Activated CD4-positive, CD25-positive, alpha-beta regulatory T cell (primary cell): ENCODE measurements around the gene CSAD.

Experiments used
- DNase-seq, 4 experiments: peaks; one replicate each; lab custom pipeline; 2025; lab: John Stamatoyannopoulos, UW

Gene CSAD, protein sequence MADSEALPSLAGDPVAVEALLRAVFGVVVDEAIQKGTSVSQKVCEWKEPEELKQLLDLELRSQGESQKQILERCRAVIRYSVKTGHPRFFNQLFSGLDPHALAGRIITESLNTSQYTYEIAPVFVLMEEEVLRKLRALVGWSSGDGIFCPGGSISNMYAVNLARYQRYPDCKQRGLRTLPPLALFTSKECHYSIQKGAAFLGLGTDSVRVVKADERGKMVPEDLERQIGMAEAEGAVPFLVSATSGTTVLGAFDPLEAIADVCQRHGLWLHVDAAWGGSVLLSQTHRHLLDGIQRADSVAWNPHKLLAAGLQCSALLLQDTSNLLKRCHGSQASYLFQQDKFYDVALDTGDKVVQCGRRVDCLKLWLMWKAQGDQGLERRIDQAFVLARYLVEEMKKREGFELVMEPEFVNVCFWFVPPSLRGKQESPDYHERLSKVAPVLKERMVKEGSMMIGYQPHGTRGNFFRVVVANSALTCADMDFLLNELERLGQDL

DNA sequence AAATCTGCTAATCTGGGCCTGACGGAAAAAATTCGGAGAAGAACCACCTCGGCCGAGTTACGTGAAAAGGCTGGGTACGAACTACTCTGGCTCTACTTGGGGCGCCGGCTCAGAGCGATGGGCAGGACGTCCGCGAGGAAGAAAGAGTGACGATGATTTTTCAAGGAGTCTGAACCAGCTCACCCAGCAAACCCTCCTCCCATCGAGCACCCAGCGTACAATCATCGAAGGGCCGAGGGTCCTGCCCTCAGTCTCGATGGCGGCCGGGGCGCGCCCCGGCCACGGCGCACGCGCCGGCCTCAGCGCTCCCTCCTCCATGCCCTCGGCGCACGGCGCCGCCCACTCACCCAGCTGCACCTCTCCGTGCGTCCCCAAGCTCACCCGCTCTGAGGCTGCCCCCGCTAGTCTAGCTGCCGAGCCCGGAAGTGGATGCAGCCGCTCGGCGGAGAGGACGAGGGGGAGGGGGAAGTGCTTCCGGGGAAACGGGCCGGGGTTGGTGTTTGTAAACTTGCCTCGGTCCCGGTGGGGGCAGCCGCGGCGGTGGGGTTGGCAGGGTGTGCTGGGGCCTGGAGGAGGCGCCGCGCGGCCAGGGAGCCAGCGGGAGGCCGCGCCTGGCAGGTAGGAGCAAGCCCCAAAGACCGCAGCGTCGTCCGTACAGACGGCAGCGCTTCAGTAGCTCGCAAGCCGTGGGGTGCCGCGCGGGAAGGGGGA lies at the start of gene CSAD, which contains the start of gene ZNF740:
Gene CSAD (minus strand): TSS at position 706 of the 711 bp plus-strand sequence. CDS start 7,455 bp downstream, outside the sequence.
Gene ZNF740 (plus strand): TSS at position 503 of the 711 bp plus-strand sequence. CDS start 1,262 bp downstream, outside the sequence.
- DNase-seq, result peak; percentile 92 to 97 (median 96)

- no peak for DNase-seq
Observed at GRCh38 chr12:53230108-53230845, 49.6 kb upstream of the CSAD start.

GRCh38 chr12:53229454-53229853 lies 48.7 kb upstream of the CSAD start:
- DNase-seq, result no peak

DNA sequence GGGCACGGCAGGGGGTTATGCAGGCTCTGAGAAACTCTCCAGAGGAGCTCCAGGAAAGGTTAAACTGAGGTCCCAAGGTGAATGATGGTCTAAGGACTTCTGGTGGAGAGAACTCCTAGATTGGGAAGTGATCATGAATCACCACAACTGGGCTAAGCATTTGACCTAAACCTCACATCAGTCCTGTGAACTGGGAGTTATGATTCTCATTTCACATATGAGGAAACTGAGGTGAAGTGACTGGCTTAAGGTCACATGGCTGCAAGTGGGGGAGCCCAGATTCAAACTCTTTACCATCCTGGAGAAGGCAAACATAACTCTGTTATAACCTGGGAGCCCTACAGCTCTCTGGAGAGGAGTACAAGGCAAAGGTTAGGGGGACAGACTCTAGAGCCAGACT lies 47.1 kb upstream of the CSAD start:
- no peak for DNase-seq

DNA sequence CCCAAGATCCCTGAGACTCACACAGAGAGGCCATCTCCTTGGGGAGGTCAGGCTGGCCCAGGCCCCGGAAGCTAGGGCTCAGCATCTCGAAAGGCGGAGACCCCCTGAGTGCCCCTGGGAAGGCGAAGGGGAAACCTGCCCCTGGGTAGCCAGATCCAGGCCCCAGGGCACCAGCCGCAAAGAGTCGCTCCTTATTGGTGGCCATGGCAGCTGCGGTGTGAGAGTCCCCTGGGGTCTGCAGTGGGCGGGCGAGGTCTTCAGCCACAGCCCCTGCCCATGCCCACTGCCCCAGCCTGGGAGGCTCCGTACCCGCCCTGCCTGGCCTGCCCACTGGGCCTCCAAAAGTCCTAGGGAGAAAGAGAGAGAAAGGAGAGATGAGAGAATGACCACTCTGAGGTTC lies 46.6 kb upstream of the CSAD start:
- DNase-seq, result no peak

GRCh38 chr12:53226815-53227214 lies 46.1 kb upstream of the CSAD start:
- no peak for DNase-seq

DNA sequence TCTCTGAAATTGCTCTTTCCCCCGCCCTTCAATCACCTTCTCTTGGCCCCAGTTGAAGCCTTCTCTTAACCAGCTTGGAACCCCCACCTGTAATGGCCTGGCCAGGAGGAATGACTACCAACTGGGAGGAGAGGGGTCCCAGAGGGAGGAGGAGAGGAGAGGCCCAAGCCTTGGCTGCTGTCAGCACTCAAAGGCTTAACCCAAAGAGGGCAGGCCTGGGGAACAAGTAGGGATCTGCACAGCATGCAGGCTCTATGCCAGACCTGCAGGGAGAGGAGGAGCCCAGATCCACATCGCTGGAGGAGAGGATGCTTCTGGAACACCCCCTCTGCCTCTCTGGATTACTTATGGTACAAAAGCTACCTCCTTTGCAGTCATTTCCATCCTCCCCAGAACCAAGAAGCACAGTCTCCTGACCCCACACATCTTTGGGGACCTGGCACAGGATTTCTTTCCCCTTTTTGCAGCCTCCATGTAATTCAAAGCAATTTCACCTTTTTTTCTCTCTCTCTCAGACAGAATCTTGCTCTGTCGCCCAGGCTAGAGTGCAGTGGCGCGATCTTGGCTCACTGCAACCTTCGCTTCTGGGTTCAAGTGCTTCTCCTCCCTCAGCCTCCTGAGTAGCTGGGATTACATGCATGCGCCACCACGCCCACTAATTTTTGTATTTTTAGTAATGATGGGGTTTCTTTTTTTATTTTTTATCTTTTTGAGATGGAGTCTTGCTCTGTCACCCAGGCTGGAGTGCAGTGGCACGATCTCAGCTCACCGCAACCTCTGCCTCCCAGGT lies 45.1 kb upstream of the CSAD start:
- no peak for DNase-seq

DNA sequence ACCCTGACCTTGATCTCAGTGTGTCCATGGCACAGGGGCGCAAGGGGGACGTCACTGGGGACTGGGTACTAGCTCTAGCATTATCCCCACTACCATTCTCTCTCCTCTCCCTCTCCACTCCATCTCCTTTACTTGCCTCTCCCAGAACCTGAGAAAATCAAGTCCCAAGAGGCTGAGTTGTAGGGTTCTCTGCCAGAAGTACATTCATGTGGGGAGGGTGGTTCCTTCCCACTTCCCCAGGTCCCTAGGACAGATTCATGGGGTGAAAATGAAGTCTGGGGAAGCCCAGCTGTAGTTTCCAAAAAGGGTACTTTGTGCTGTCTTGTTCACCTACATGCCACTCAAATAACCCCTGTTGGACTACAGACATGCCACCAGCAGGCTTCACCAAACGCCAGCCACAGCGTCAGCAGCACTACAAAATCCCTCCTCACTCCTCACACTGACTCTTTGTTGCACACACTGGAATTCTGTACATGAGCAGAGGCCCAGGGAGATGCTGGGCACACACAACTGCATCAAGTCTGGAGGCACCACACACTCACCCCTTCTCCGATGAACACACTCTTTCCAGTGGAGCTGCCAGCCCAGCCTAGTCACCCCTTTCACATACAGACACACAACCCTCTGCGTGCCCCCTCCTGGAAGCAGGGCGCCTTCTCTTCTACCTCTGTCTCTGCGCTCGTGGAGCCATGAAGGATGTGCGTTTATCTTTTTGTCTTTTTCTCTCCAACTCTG lies 44.3 kb upstream of the CSAD start:
- no peak for DNase-seq

DNA sequence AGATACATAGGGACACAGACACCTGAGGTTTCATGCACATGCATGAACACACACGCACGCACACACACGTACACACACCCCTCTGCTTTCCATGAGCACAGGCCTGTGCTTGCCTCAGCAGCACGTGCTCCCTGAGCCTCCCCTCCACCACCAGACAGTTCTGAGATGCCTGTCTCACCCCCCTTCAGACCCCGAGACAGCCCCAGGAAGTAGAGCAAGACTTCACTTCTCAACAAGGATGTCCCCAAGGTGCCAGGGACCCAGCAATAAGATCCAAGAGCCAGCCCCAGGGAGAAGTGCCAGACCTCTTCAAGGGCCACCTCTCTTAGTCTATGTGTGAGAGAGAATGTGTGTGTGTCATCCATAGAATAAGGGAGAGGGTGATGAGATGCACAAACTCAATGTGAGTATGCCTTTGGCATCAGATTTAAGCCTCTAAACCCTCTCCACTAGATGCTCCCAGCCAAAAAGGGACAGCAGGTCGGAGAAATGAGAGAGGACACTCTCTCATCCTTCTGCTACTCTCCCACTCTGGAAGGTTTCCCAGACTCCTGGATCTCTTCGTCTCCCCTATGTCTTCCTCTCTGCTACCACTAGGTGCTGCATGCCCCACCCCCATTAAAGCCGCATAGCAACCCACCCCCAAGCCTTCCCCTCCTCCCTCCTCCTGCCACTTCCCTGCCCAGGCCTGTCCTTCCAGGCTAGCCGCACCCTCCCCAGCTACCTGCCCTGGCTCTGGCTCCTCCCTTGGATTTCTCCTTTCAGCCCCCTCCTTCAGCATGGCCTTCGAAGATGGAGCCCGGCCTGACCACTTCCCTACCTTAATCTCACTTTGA lies 43.6 kb upstream of the CSAD start:
- DNase-seq, result no peak

GRCh38 chr12:53223389-53224060 lies 42.8 kb upstream of the CSAD start:
- no peak for DNase-seq

DNA sequence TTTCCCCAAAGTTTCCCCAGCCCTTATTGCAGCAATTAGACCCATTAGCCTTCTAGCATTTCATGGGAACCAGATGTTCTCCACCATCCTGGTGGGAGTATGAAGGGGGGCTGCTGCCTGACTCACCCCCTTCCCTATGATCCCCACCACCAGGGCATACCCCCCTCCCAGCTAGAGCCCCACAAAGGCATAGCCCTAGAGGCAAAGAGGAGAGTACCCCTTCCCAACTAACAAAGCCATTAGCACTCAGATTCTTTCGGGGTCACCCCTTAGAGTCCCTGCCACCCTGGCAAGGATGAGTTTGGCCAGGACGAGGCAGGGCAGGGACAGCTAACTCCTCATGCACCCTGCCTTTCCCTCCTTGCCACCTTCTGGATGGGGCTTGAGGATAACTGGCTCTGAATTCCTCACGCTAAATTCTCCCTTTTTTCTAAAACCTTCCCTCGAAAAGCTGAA lies 42.1 kb upstream of the CSAD start:
- DNase-seq, result no peak

DNA sequence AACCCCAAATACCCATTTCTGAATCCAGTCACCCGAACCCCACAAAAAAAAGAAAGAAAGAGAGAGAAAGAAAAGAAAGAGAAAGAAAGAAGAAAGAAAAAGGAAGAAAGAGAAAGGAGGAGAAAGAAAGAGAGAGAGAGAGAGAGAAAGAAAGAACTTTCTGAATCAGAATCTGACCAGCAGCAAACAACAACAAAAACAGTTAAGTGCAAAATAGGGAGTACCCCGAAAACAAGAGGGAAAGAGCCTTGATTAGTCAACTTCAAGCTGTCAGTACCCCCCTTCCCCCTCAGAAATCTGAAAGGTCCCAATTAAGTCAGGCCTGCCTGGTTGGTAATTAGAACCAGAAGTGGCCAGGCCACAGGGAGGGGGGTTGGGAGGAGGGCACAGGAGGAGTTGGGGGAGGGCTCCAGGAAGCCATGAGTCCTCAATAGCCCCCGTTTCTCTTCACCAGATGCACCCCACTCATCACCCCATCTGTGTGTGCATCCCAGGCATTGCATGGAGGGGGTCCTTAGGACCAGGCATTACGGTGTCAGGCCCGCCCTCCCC lies 41.5 kb upstream of the CSAD start:
- DNase-seq, result no peak

DNA sequence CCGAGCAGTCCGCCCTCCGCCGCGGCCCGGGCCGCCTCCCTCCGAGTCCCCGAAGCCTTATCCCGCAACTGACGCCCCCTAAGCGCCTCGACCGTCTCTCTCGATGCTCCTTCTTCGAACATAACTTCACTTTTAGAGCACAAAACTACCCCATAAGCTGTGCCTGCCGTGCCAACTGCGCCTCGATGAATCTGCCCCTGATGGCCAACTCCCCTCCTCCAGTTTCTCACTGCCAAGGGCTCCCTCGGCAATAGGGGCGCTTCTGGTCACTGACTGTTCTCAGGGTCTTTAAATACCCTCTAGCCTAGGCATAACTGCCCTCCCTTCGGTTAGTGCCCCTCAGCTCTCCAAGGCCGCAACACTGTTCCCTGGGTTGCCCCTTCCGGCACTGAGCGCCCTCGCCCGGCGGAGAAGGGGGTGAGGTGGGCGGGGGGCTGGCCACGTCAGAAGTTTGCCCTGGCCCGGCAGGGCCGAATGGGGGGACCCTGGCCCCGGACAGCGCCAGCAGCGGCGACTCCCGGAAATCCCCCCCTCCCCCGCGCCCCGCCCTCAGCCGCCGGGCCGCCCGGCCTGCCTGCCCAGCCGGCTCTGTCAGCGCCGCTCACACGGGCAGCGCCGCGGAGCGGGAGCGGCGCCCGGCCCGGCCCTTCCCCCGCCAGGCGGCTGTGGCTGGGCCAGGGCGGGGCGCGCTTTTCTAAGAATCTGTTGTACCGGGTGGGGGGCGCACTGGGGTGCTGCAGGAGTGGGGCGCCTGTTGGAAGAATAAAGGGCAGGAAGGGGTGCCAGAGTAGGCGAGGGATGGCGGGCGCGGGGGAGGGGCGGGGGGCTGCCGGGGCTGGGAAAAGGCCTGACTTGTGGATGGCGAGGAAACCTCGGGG lies 40.7 kb upstream of the CSAD start:
- peak in 1 of 4 experiments; percentile 30 for DNase-seq

DNA sequence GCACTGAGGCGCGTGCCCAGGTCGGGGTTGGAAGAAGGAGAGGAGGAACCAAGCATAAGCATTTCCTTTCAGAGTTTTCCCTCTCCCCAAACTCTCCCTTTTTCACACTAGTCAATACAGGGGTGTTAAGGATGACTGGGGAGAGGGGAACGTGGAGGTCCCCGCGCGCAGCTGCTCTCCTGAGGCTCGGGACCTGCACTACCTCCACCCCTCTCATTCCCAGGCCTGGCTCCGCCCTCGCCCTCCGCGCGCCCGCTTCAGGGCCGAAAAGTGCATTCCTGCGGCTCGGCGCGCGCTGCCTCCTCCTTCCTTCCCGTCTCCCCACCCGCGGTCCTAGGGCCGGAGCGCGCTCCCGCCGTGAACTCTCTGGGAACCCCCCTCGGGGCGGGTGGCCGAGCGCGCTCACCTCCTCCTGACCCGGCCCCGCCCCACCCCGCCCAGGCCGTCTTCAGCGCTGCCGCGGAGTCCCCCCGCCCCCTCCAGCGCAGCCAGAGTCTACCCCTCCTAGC lies 40.0 kb upstream of the CSAD start:
- DNase-seq, result peak; percentile 53 to 68 (median 62)

- peak; percentile 37 to 74 (median 64) for DNase-seq
Observed at GRCh38 chr12:53219956-53220693, 39.4 kb upstream of the CSAD start.

DNA sequence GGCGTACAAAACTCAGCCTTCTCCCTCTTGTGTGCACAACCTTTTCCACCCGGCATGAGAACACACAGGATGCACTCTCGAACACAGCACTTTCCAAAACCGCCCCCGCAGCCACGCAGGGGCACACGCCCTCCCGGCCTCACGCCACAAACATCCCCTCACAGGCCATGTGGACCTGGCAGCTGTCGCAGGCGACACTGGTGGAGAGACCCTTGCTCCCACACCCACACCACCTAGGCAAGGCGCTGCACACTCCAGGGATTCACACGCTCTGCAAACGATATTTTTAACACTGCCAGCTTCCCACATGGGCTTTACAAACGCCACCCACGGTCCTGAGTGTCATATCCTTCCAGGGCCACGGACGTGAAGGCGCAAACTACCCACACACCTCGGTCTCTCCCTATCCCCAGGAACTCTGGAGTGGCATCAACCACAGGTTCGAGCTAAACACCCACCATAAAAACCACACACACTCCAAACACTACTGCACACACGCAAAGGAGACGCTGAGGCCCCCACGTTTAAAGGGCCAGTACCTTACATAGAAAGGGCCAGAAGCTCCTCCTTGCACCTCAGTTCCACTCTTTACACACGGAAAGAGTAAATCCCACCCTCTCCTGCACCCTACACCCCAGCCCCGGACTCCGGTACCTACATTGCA lies 38.7 kb upstream of the CSAD start:
- DNase-seq, result peak in 1 of 4 experiments; percentile 16
